C4-2B (cell line): ENCODE measurements around the gene DNAH6.

ENCODE experiments used
- H3K27ac ChIP-seq: fragments of 450-650 bp; 2 replicates; pipeline ENCODE4 v1.5.1; 2017
- ZFX ChIP-seq: fragments of 450-650 bp; IDR thresholded peaks from 2 replicates; pipeline ENCODE4 v1.6.1; 2017
- TF ChIP-seq, protein P1 (sequence below): fragments of 450-650 bp; conservative IDR thresholded peaks from 2 replicates; pipeline ENCODE4 v1.5.1; 2017; ENCODE audit warnings: mild to moderate bottlenecking

The DNAH6 gene

DNA sequence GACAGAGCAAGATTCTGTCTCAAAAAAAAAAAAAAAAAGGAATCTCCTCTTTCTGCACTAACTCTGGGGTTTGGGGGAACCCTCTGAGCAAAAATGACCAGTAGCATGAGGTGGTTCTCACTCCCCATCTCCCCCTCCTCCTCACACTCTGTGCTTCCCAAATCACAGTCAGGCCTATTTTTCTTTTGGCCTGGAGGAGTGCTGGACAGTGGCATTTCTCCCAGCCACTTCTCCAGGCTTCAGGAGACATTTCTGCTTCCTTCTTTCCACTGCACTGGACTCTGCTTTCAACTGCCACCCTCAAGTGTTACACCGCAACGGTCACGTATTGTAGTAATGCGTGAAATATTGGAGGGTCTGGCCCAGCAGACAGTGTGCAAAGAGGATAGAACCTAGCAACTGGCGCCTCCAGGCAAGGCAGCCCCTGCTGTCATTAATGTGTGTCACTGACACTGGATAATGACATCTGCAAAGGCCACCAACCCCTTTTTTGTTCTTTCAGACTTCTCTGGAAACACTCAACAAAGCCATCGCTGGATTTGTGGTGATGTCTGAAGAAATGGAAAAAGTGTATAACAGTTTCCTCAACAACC lies 295.6 kb downstream of the DNAH6 start:
- H3K27ac ChIP-seq, result no peak overlapping the region
- TF ChIP-seq ZFX, result no peak

DNA sequence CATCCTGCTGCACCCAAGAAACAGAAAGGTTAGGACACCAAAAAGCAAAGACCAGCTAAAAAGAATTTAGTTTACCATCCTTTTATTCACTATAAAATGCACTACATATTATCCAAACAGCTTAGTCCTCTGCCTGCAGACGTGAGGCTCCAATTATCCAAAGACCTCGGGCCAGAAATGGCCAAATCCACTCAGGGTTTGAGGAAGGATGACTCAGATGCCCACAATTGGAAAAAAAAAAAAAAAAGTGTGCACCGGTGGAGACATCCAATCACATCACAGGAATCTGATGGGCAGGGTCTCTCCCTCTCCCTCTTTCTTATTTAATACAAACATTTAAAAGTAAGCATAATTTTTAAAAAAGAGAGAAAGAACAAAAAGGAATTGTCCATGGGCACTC lies 298.8 kb downstream of the DNAH6 start:
- no peak overlapping the region for H3K27ac ChIP-seq
- TF ChIP-seq, protein P1, sequence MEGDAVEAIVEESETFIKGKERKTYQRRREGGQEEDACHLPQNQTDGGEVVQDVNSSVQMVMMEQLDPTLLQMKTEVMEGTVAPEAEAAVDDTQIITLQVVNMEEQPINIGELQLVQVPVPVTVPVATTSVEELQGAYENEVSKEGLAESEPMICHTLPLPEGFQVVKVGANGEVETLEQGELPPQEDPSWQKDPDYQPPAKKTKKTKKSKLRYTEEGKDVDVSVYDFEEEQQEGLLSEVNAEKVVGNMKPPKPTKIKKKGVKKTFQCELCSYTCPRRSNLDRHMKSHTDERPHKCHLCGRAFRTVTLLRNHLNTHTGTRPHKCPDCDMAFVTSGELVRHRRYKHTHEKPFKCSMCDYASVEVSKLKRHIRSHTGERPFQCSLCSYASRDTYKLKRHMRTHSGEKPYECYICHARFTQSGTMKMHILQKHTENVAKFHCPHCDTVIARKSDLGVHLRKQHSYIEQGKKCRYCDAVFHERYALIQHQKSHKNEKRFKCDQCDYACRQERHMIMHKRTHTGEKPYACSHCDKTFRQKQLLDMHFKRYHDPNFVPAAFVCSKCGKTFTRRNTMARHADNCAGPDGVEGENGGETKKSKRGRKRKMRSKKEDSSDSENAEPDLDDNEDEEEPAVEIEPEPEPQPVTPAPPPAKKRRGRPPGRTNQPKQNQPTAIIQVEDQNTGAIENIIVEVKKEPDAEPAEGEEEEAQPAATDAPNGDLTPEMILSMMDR, result no peak
- TF ChIP-seq ZFX, result no peak

GRCh38 chr2:84816426-84817026 lies 300.2 kb downstream of the DNAH6 start:
- TF ChIP-seq, protein P1, result no peak
- no peak for TF ChIP-seq ZFX

GRCh38 chr2:84817239-84817655 lies 300.9 kb downstream of the DNAH6 start:
- H3K27ac ChIP-seq, result no peak overlapping the region
- TF ChIP-seq ZFX, result no peak
- TF ChIP-seq, protein P1, result no peak

More at GRCh38 chr2:84816426-84817026, 300.2 kb downstream of the DNAH6 start:
- H3K27ac ChIP-seq, result no peak overlapping the region

DNA sequence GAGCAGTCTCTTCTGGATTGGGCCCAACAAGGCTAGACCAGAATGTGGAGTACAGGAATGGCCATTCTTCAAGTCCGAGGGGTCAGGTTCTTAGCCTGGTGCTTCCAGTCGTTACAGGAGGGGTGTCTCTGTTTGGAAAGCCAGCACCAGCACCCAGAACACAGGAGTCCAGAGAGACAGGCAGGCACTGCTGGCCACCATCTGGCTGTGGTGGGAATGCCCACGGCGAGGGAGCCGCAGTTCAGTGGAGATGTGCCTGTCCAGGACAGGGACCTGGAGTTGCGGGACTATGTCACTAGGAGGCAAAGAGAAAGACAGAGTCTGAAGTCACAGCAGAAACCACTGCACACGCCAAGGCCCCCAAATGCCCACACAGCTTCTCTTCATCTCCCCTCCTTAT lies 305.5 kb downstream of the DNAH6 start:
- no peak overlapping the region for H3K27ac ChIP-seq
- no peak for TF ChIP-seq ZFX
- TF ChIP-seq, protein P1, result no peak

- H3K27ac ChIP-seq, result no peak overlapping the region
These were observed 306.9 kb downstream of the DNAH6 start for GRCh38 chr2:84823229-84823628.

DNA sequence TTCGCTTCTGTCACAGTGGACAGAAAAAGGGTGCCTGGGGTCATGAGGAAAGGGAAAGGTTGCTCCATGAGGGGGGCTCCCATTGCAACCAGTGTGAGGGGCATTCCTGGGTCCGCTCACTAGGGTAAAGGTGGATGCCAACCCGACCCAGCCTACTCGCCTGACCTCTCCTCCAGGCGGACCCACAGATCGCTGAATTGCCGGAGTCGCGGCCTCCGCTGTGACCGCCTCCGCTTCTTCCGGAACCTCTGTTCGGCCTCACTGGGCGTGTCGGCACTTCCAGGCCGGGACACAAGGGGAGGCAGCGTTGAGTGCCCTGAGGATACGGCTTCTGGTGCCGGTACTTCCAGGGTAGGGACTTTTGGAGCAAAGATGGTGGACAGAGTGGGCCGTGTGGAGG lies 307.5 kb downstream of the DNAH6 start:
- H3K27ac ChIP-seq, result no peak overlapping the region
- TF ChIP-seq, protein P1, result no peak
- no peak for TF ChIP-seq ZFX

More at GRCh38 chr2:84823229-84823628, 306.9 kb downstream of the DNAH6 start:
- TF ChIP-seq, protein P1, result no peak
- TF ChIP-seq ZFX, result no peak
